ENCODE measurements around the gene WDR3. TPM values are rescaled to one million over a fixed set of nuclear protein-coding genes. Genes with fewer than 3 reads are reported as not detected.

WDR3 gene
- total and polyA plus RNA-seq, 2 experiments from 2014 or later = 26.2 to 38.7 TPM

DNA sequence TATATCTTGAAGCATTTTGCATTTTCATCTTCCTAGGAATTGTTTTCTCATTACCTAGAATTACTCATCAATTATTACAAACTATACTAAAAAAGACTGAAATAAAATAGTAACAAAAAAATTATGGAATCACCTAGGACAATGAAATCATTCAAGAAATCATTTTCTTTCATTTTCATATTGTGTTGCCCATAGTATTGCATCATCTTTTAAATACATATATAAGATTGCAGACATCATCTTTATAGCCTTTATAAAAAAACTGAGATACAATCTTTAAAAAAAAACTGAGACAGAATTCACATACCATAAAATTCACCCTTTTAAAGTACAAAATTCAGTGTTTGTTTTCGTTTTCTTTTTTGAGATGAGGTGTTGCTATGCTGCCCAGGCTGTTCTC, 29.7 kb upstream of the WDR3 start (continued):
- no peak for TF ChIP-seq EZH2 (IDR thresholded peaks at IDR 0.05; ENCODE audit: low read depth, unreplicated experiment)
- no peak for TF ChIP-seq POLR2AphosphoS5 (IDR thresholded peaks at IDR 0.05; ENCODE audit: low read depth)
- TF ChIP-seq, protein P1, sequence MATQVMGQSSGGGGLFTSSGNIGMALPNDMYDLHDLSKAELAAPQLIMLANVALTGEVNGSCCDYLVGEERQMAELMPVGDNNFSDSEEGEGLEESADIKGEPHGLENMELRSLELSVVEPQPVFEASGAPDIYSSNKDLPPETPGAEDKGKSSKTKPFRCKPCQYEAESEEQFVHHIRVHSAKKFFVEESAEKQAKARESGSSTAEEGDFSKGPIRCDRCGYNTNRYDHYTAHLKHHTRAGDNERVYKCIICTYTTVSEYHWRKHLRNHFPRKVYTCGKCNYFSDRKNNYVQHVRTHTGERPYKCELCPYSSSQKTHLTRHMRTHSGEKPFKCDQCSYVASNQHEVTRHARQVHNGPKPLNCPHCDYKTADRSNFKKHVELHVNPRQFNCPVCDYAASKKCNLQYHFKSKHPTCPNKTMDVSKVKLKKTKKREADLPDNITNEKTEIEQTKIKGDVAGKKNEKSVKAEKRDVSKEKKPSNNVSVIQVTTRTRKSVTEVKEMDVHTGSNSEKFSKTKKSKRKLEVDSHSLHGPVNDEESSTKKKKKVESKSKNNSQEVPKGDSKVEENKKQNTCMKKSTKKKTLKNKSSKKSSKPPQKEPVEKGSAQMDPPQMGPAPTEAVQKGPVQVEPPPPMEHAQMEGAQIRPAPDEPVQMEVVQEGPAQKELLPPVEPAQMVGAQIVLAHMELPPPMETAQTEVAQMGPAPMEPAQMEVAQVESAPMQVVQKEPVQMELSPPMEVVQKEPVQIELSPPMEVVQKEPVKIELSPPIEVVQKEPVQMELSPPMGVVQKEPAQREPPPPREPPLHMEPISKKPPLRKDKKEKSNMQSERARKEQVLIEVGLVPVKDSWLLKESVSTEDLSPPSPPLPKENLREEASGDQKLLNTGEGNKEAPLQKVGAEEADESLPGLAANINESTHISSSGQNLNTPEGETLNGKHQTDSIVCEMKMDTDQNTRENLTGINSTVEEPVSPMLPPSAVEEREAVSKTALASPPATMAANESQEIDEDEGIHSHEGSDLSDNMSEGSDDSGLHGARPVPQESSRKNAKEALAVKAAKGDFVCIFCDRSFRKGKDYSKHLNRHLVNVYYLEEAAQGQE (IDR thresholded peaks at IDR 0.05; ENCODE audit: unreplicated experiment) = no peak
- TF ChIP-seq, protein P2, sequence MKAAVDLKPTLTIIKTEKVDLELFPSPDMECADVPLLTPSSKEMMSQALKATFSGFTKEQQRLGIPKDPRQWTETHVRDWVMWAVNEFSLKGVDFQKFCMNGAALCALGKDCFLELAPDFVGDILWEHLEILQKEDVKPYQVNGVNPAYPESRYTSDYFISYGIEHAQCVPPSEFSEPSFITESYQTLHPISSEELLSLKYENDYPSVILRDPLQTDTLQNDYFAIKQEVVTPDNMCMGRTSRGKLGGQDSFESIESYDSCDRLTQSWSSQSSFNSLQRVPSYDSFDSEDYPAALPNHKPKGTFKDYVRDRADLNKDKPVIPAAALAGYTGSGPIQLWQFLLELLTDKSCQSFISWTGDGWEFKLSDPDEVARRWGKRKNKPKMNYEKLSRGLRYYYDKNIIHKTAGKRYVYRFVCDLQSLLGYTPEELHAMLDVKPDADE (IDR thresholded peaks at IDR 0.05) = no peak

DNA sequence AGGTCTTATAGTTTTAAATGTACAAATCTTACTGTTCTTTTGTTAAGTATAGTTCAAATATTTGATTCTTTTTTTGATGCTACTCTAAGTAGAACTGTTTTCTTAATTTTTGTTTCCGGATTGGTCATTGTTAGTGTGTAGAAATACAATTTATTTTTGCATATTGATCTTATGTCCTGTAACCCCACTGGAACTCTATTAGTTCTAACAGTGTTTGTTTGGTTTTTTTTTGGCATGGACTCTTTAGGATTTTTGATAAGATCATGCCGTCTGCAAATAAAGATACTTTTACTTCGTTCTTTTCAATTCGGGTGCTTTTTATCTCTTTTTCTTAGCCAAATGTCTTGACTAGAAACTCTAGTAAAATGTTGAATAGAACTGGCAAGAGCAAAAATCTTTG, 26.6 kb upstream of the WDR3 start:
- Mint-ChIP-seq H3K9me3 (no peaks in the 10 kb centered on the region), H3K36me3 (ENCODE audit: low read depth) (peaks cover 22% of the 10 kb centered on the region; the same call in 2 of the 3 replicates), H3K4me3 (no peak overlapping the region), H3K4me1 (no peaks in the 10 kb centered on the region), H3K27ac (no peak overlapping the region), H3K27me3 (ENCODE audit: insufficient read depth, low read depth, poor library complexity) (no peaks in the 10 kb centered on the region)
- Histone ChIP-seq H2AFZ (no peak overlapping the region), H3K79me2 (replicated peaks; ENCODE audit: insufficient read depth) (no peaks in the 10 kb centered on the region), H3K36me3 (ENCODE audit: insufficient read depth) (peaks cover 20% of the 10 kb centered on the region; the same call in 1 of the 2 replicates), H3K4me2 (no peak overlapping the region), H3K9me2 (ENCODE audit: insufficient read depth) (no peaks in the 10 kb centered on the region), H3K4me3 (no peak overlapping the region), H3K27me3 (ENCODE audit: insufficient read depth) (no peaks in the 10 kb centered on the region), H3K27ac (ENCODE audit: low read depth) (no peak overlapping the region), H3F3A (replicated peaks; ENCODE audit: low read depth) (no peaks in the 10 kb centered on the region), H3K4me1 (ENCODE audit: insufficient read depth) (no peaks in the 10 kb centered on the region), H4K20me1 (replicated peaks; ENCODE audit: insufficient read depth) (no peaks in the 10 kb centered on the region; the same call in 1 of the 2 replicates)
- DNase-seq (ENCODE audit: low spot score) = no peak
- ATAC-seq = no peak
- TF ChIP-seq POLR2AphosphoS5 (IDR thresholded peaks at IDR 0.05; ENCODE audit: low read depth) (no peak), EZH2 (IDR thresholded peaks at IDR 0.05; ENCODE audit: low read depth, unreplicated experiment) (no peak), CREB1 (CRISPR knock-in tag; IDR thresholded peaks at IDR 0.05; ENCODE audit: low read depth) (no peak), STAT1 (IDR thresholded peaks at IDR 0.05; ENCODE audit: unreplicated experiment) (no peak), JUNB (IDR thresholded peaks at IDR 0.05; ENCODE audit: unreplicated experiment) (no peak), EZH2phosphoT487 (IDR thresholded peaks at IDR 0.05; ENCODE audit: unreplicated experiment) (no peak)
- TF ChIP-seq, protein P3, sequence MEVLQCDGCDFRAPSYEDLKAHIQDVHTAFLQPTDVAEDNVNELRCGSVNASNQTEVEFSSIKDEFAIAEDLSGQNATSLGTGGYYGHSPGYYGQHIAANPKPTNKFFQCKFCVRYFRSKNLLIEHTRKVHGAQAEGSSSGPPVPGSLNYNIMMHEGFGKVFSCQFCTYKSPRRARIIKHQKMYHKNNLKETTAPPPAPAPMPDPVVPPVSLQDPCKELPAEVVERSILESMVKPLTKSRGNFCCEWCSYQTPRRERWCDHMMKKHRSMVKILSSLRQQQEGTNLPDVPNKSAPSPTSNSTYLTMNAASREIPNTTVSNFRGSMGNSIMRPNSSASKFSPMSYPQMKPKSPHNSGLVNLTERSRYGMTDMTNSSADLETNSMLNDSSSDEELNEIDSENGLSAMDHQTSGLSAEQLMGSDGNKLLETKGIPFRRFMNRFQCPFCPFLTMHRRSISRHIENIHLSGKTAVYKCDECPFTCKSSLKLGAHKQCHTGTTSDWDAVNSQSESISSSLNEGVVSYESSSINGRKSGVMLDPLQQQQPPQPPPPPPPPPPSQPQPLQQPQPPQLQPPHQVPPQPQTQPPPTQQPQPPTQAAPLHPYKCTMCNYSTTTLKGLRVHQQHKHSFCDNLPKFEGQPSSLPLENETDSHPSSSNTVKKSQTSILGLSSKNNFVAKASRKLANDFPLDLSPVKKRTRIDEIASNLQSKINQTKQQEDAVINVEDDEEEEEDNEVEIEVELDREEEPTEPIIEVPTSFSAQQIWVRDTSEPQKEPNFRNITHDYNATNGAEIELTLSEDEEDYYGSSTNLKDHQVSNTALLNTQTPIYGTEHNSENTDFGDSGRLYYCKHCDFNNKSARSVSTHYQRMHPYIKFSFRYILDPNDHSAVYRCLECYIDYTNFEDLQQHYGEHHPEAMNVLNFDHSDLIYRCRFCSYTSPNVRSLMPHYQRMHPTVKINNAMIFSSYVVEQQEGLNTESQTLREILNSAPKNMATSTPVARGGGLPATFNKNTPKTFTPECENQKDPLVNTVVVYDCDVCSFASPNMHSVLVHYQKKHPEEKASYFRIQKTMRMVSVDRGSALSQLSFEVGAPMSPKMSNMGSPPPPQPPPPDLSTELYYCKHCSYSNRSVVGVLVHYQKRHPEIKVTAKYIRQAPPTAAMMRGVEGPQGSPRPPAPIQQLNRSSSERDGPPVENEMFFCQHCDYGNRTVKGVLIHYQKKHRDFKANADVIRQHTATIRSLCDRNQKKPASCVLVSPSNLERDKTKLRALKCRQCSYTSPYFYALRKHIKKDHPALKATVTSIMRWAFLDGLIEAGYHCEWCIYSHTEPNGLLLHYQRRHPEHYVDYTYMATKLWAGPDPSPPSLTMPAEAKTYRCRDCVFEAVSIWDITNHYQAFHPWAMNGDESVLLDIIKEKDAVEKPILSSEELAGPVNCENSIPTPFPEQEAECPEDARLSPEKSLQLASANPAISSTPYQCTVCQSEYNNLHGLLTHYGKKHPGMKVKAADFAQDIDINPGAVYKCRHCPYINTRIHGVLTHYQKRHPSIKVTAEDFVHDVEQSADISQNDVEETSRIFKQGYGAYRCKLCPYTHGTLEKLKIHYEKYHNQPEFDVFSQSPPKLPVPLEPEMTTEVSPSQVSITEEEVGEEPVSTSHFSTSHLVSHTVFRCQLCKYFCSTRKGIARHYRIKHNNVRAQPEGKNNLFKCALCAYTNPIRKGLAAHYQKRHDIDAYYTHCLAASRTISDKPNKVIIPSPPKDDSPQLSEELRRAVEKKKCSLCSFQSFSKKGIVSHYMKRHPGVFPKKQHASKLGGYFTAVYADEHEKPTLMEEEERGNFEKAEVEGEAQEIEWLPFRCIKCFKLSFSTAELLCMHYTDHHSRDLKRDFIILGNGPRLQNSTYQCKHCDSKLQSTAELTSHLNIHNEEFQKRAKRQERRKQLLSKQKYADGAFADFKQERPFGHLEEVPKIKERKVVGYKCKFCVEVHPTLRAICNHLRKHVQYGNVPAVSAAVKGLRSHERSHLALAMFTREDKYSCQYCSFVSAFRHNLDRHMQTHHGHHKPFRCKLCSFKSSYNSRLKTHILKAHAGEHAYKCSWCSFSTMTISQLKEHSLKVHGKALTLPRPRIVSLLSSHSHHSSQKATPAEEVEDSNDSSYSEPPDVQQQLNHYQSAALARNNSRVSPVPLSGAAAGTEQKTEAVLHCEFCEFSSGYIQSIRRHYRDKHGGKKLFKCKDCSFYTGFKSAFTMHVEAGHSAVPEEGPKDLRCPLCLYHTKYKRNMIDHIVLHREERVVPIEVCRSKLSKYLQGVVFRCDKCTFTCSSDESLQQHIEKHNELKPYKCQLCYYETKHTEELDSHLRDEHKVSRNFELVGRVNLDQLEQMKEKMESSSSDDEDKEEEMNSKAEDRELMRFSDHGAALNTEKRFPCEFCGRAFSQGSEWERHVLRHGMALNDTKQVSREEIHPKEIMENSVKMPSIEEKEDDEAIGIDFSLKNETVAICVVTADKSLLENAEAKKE (CRISPR knock-in tag; IDR thresholded peaks at IDR 0.05) = no peak
- TF ChIP-seq, protein P4, sequence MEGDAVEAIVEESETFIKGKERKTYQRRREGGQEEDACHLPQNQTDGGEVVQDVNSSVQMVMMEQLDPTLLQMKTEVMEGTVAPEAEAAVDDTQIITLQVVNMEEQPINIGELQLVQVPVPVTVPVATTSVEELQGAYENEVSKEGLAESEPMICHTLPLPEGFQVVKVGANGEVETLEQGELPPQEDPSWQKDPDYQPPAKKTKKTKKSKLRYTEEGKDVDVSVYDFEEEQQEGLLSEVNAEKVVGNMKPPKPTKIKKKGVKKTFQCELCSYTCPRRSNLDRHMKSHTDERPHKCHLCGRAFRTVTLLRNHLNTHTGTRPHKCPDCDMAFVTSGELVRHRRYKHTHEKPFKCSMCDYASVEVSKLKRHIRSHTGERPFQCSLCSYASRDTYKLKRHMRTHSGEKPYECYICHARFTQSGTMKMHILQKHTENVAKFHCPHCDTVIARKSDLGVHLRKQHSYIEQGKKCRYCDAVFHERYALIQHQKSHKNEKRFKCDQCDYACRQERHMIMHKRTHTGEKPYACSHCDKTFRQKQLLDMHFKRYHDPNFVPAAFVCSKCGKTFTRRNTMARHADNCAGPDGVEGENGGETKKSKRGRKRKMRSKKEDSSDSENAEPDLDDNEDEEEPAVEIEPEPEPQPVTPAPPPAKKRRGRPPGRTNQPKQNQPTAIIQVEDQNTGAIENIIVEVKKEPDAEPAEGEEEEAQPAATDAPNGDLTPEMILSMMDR (conservative IDR thresholded peaks at IDR 0.05; ENCODE audit: low read depth in 2 of 2) = no peak
- TF ChIP-seq, protein P2 (IDR thresholded peaks at IDR 0.05) = no peak

All from GM23338 (cell line).